ENCODE measurements around the gene NEK6.
"Not testable (repeated sequence)": the region's sequence is repeated elsewhere in the genome, so short reads cannot be mapped to it uniquely, and the experiment has no call there.

NEK6 gene

DNA sequence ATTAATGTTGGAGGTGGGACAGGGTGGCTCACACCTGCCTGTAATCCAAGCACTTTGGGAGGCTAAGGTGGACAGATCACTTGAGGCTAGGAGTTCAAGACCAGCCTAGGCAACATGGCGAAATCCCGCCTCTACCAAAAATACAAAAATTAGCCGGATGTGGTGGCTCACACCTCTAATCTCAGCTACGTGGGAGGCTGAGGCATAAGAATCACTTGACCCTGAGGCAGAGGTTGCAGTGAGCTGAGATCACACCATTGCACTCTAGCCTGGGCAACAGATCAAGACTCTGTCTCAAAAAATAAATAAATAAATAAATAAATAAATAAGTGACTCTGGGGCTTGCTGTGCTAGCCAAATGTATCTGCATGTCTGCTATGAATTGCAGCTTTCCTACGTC is 10.4 kb upstream of the NEK6 start:
- not testable (repeated sequence) for H3K9me3 Mint-ChIP-seq

DNA sequence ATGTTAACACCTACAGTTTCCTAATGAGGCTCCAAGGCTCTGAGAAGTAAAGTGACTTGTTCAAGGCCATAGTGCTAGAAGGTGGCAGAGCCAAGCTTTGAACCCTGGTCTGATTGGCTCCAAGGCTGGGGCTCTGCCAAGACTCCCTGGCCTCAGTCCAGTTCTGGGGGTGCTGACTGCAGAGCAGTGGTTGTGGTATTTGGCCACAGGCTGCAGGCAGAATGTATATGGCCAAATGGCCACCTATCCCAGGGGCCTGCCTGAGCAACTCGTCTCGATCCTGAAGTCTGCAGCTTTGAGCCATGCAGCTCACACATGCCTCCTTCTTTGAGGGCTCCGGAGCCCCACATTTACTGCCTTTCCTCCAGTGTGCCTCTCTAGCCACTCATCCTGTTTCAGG is 9.7 kb upstream of the NEK6 start:
- H3K4me3 Mint-ChIP-seq: no peak overlapping the region
- no peak overlapping the region for H3K27ac Mint-ChIP-seq
- DNase-seq (ENCODE audit: low spot score): no peak
- H3K27me3 Mint-ChIP-seq (ENCODE audit: low read depth): no peaks in the 10 kb centered on the region
- peaks cover 10% of the 10 kb centered on the region for H3K4me1 Mint-ChIP-seq (ENCODE audit: low read depth)
- no peaks in the 10 kb centered on the region for H3K9me3 Mint-ChIP-seq
- H3K36me3 Mint-ChIP-seq (ENCODE audit: low read depth): no peaks in the 10 kb centered on the region

More for the DNA sequence above, 10.4 kb upstream of the NEK6 start:
- H3K27me3 Mint-ChIP-seq (ENCODE audit: low read depth); H3K36me3 Mint-ChIP-seq (ENCODE audit: low read depth); H3K27ac Mint-ChIP-seq; DNase-seq (ENCODE audit: low spot score); H3K4me3 Mint-ChIP-seq: not testable (repeated sequence)
- H3K4me1 Mint-ChIP-seq (ENCODE audit: low read depth): peaks cover 15% of the 10 kb centered on the region

DNA sequence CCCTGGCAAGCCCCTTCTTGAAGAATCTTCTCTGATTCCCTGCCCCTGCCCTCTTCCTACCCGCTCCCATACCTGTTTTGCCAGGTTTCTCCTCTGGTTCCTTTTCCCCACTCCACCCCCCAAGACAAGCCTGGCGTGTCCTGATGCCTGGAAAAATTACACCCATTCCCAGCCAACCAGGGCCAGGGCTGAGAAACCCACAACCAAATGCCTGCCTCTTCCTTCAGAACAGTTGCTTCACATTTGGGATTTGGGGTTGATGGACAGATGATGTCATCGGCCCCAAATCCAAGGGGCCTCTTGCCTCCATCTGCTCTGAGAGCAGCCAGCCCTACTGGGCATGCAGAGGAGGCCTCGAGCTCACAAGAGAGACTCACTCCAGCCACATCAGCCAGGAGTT is 8.8 kb upstream of the NEK6 start:
- no peak for DNase-seq (ENCODE audit: low spot score)
- Mint-ChIP-seq H3K27ac (no peak overlapping the region), H3K36me3 (ENCODE audit: low read depth) (no peaks in the 10 kb centered on the region), H3K4me1 (ENCODE audit: low read depth) (peaks cover 13% of the 10 kb centered on the region), H3K27me3 (ENCODE audit: low read depth) (no peaks in the 10 kb centered on the region), H3K4me3 (no peak overlapping the region), H3K9me3 (no peaks in the 10 kb centered on the region)

DNA sequence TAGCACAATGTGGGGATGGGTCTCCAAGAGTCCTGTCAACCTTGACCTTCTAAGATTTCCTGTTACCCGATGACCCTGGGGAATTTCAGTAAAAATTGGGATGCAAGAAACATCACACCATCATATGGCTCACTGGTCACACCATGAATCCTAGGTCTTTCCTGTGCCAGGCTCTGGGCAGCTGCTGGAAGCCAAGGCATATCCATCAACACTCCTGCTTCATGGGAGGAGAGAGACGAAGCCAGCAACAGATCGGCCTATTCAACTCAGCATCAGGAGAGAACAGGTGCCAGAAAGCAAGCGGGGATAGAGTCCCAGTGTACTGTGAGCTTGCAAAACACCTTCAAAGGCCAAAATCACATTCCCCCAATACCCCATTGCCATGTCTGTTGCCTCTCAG is 6.5 kb upstream of the NEK6 start:
- H3K36me3 Mint-ChIP-seq (ENCODE audit: low read depth): no peaks in the 10 kb centered on the region
- H3K4me3 Mint-ChIP-seq: no peak overlapping the region
- H3K27me3 Mint-ChIP-seq (ENCODE audit: low read depth): no peaks in the 10 kb centered on the region
- H3K4me1 Mint-ChIP-seq (ENCODE audit: low read depth): peaks cover 27% of the 10 kb centered on the region
- no peak for DNase-seq (ENCODE audit: low spot score)
- H3K27ac Mint-ChIP-seq: peak overlapping the region; percentile 24
- H3K9me3 Mint-ChIP-seq: no peaks in the 10 kb centered on the region

DNA sequence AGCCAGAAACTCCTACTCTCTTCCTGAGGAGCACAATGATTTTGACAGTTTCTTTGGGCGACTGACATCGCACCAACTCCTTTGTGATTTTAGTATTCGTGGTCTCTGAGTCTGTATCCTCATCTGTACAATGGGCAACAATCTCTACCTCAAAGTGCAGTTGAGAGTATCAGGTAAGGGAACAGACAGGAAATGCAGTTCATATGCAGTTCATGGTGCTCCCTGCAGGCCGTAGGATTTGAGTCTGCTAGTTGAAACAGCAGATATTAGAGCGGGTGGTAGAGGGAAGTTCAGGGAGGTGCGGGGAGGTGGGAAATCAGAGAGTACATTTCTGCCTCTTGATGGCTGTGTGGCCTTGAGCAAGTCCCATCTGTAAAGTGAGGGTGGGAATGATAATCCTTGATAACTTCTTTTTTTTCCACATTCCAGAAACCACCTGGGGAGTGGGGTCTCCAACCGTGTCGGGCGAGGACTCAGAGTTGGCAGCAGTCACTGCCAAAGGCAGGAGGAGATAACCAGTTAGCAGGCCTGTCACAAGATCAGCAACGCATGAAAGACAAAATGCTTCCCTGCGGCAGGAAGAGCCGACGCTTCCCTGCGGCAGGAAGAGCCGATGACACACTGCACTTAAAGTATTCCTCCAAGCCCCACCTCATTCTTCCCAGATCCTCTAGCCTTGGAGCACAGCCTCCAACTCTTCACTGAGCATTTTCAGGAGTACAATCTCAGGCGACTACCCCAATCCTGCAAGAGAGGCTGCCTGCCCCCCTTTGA is 6.0 kb upstream of the NEK6 start:
- no peaks in the 10 kb centered on the region for H3K9me3 Mint-ChIP-seq
- H3K4me1 Mint-ChIP-seq (ENCODE audit: low read depth): peaks cover 27% of the 10 kb centered on the region
- H3K4me3 Mint-ChIP-seq: no peak overlapping the region
- no peak for DNase-seq (ENCODE audit: low spot score)
- H3K27ac Mint-ChIP-seq: no peak overlapping the region
- no peaks in the 10 kb centered on the region for H3K27me3 Mint-ChIP-seq (ENCODE audit: low read depth)
- H3K36me3 Mint-ChIP-seq (ENCODE audit: low read depth): no peaks in the 10 kb centered on the region

DNA sequence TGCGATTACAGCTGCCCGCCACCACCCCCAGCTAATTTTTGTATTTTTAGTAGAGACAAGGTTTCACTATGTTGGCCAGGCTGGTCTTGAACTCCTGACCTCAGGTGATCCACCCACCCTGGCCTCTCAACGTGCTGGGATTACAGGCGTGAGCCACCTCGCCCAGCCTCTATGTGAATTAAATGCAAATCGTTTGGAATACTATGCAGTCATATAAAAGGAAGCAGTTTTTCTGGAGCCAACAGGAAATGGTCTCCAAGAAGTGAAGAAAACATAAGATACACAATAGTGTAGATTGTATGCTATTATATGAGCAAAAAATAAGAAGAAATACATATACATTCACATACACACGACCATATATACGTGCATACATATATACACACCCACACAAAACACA is 4.9 kb upstream of the NEK6 start:
- H3K4me1 Mint-ChIP-seq (ENCODE audit: low read depth): peaks cover 34% of the 10 kb centered on the region

DNA sequence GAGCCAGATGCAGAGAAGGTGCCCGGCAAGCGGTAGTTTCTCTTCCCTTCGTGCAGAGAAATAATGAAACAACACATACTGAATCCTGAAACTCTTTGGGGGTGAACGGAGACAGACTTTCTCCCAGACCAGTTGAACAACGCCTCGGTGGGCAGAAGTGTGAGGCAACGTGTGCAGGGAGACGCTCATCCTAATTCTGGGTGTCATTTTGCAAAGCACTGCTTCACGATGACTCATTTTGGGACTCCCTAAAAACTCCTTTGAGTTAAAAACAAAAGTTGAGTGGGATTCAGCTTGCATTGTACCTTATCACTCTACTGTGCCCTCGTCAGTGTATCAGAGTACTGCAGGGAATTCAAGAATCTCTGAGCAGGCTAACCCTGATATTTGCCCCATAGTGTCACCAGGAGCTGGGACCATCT is 3.5 kb upstream of the NEK6 start:
- Mint-ChIP-seq H3K4me1 (ENCODE audit: low read depth) (peaks cover 43% of the 10 kb centered on the region), H3K9me3 (no peaks in the 10 kb centered on the region), H3K27me3 (ENCODE audit: low read depth) (no peaks in the 10 kb centered on the region), H3K36me3 (ENCODE audit: low read depth) (peaks cover 7% of the 10 kb centered on the region), H3K27ac (peak overlapping the region; percentile 29), H3K4me3 (peak overlapping the region; percentile 17)
- DNase-seq (ENCODE audit: low spot score): peak; percentile 80

More for the DNA sequence above, 4.9 kb upstream of the NEK6 start:
- H3K27ac Mint-ChIP-seq; H3K4me3 Mint-ChIP-seq; H3K9me3 Mint-ChIP-seq; DNase-seq (ENCODE audit: low spot score); H3K36me3 Mint-ChIP-seq (ENCODE audit: low read depth); H3K27me3 Mint-ChIP-seq (ENCODE audit: low read depth): not testable (repeated sequence)

DNA sequence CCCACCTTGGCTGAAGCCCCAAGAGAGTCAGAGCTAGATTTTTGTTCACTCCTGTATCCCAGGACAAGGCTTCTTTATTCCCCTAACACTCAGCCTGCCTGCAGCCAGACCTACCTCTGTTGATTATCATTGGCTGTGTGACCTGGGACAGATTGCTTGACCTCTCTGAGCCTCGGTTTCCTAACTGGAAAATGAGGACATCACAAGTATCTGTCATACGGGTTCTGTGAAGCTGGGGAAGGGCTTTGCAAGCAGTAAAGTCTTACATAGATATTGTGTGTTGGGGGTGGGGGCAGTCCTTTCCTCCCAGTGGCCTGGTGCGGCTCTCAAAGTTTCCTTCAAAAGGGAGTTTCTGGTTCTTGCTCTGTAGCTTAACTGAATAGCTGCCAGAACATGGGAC is 2.5 kb upstream of the NEK6 start:
- Mint-ChIP-seq H3K36me3 (ENCODE audit: low read depth) (peaks cover 10% of the 10 kb centered on the region), H3K27ac (no peak overlapping the region), H3K9me3 (no peaks in the 10 kb centered on the region), H3K27me3 (ENCODE audit: low read depth) (no peaks in the 10 kb centered on the region), H3K4me1 (ENCODE audit: low read depth) (peaks cover 47% of the 10 kb centered on the region), H3K4me3 (peak overlapping the region; percentile 29)
- DNase-seq (ENCODE audit: low spot score): no peak

DNA sequence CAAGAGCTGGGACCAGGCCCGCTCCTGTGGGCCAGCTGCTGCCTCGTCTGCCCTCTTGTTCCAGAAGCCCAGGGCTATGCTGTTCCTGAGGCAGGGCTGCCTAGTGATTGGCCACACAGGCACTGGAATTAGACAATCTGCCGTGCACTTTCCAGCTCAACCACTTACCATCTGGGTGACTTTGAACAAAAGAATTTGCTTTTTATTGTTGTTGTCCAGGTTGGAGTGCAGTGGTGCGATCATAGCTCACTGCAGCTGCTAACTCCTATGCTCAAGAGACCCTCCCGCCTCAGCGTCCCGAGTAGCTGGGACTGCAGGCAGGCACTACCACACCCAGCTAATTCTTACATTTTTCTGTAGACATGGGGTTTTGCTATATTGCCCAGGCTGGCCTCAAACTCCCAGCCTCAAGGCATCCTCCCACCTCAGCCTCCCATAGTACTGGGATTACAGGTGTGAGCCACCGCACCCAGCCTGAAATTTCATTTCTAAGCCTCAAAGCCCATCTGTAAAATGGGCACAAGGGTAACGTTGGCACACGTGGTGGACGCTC is 1.2 kb upstream of the NEK6 start:
- no peak for DNase-seq (ENCODE audit: low spot score)
- Mint-ChIP-seq H3K9me3 (no peaks in the 10 kb centered on the region), H3K27ac (peak overlapping the region; percentile 92), H3K36me3 (ENCODE audit: low read depth) (peaks cover 10% of the 10 kb centered on the region), H3K4me3 (peak overlapping the region; percentile 92), H3K27me3 (ENCODE audit: low read depth) (no peaks in the 10 kb centered on the region), H3K4me1 (ENCODE audit: low read depth) (peaks cover 53% of the 10 kb centered on the region)

DNA sequence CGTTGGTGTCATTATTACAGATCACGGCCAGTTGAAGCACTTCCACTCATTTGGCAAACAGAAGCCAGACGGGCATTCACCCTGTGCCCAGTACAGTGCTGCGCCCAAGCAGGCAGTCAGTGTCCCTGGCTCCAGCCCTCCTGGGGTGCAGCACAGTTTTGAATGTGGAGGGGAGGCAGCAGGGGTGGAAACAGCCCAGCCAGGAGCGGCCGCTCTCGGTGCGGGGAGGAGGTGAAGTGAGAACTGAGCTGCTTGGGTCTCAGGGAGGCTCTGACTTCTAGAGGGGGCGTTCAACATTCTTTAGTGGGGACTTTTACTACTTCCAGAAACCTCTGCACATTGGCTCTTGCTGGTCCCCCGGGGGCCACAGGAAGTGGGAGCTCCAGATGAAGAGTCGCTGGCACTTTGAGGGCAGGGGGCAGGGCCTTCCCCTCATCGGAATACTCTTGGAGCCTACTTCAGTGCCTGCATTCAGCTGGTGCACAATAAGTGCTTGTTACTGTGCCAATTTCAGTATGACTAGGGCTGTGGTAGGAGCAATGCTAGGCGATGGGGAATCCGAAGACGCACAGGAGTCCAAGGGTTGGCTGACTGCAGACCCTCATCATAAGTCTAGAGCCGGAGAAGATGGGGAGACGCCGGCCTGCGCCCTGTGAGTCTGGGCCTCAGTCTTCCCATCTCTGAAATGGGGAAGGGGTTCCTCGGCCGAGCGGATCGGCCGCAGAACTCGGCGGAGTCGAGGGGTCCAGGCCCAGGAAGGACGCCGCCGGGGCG is 492 bp upstream of the NEK6 start:
- Mint-ChIP-seq H3K36me3 (ENCODE audit: low read depth) (peaks cover 13% of the 10 kb centered on the region), H3K27me3 (ENCODE audit: low read depth) (no peaks in the 10 kb centered on the region), H3K4me1 (ENCODE audit: low read depth) (peaks cover 53% of the 10 kb centered on the region), H3K9me3 (no peaks in the 10 kb centered on the region), H3K4me3 (peak overlapping the region; percentile 92), H3K27ac (peak overlapping the region; percentile 92)
- no peak for DNase-seq (ENCODE audit: low spot score)

DNA sequence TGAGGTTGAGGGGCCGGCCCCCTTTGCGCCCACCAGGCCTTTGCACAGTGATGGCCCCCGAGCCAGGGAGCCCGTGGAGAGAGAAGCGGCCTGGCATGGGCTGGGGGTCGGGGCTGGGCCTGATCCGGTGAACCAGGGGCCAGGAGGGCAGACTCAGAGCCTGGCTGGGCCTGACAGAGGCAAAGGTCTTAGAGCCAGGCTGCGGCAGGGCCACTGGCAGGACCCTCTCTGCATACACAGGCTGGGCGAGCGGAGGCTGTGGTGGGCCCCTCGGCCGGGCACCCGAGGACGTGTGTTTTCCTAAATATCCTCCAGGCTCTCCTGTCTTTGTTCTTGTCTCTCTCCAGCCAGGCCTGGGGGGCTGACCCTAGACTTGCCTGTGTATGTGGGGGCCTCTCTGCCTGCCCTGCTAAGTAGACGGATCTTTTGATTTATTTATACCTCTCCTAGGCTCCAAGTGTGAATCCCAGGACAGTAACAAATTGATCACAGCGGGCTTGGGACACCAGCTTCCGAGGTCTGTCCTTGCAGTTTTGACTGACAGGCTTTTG is 933 bp downstream of the NEK6 start:
- H3K9me3 Mint-ChIP-seq: no peaks in the 10 kb centered on the region
- H3K27me3 Mint-ChIP-seq (ENCODE audit: low read depth): no peaks in the 10 kb centered on the region
- peaks cover 51% of the 10 kb centered on the region for H3K4me1 Mint-ChIP-seq (ENCODE audit: low read depth)
- peak overlapping the region; percentile 91 for H3K27ac Mint-ChIP-seq
- H3K36me3 Mint-ChIP-seq (ENCODE audit: low read depth): peaks cover 13% of the 10 kb centered on the region
- H3K4me3 Mint-ChIP-seq: peak overlapping the region; percentile 98
- no peak for DNase-seq (ENCODE audit: low spot score)

DNA sequence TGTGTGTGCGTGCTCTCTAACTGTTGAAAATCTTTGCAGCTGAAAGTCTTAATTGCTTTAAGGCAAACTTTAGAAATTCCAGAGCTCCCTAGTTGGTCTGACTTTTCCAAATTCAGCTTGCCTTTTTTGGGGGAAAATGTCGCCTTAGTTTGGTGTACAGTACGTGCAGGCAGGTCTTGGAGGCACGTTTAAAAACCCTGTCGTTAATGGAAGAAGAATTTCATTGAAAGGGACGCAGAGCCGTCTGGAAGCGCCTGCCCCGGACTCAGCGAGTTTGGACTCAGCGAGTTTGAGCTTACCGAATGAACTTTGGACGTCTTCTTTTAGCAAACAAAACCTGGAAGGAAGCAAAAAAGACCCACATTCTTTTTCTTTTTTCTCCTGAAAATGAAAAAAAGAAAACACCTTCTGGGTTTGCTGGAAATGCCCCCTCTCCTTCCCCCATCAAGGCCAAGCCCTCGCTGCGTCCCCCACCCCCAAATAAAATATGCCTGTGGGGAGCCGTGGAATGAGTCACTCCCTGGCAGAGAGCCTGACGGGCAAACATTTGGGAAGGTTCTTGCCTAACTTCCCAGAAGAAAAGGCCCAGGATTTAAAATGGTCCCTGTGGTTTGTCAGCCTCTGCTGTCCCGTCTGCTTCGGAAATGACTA is 1.5 kb downstream of the NEK6 start:
- DNase-seq (ENCODE audit: low spot score): no peak
- Mint-ChIP-seq H3K36me3 (ENCODE audit: low read depth) (peaks cover 13% of the 10 kb centered on the region), H3K9me3 (no peaks in the 10 kb centered on the region), H3K27me3 (ENCODE audit: low read depth) (no peaks in the 10 kb centered on the region), H3K27ac (peak overlapping the region; percentile 91), H3K4me1 (ENCODE audit: low read depth) (peaks cover 45% of the 10 kb centered on the region), H3K4me3 (peak overlapping the region; percentile 98)

DNA sequence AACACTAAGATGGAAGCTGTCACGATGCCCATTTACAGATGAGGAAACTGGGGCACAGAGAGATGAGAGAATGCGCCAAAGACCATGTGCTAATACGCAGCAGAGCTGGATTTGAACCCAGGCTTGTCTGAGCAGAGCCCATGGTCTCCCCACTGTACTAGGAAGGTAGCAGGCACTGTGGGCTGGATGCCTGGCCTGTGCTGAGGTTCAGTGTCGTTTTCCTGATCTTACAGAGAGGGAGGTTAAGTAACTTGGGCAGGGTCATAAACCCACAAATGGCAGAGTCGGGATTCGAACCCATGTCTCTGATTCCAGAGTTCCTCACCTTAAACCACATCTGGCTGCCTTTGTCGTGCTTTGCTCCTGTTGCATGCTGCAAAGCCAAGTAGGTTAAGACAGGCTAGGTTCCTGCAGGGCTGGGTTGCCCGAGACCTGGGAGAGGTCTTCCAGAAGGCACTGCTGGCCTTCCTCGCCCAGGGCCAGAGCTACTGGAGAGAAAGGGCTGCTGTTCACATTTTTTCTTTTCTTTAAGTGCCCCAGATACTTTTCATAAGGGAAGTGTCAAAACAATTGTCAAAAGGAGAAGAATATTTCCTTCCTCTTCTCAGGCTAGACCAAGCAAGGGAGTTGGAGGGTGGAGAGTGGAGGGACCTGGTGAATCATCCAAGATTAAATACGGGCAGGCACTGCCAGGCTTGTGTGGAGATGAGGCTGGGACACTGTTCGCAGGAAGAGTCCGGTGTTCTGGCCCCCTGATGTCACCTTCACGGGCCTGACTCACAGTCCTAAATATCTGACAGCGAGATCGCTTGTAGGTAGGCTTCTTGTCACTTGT is 3.2 kb downstream of the NEK6 start:
- no peak for DNase-seq (ENCODE audit: low spot score)
- Mint-ChIP-seq H3K4me3 (peak overlapping the region; percentile 49), H3K4me1 (ENCODE audit: low read depth) (peaks cover 42% of the 10 kb centered on the region), H3K27me3 (ENCODE audit: low read depth) (no peaks in the 10 kb centered on the region), H3K36me3 (ENCODE audit: low read depth) (peaks cover 18% of the 10 kb centered on the region), H3K9me3 (no peaks in the 10 kb centered on the region), H3K27ac (no peak overlapping the region)
